ENCODE measurements around the gene TBCA. TPM values are rescaled to one million over a fixed set of nuclear protein-coding genes. Genes with fewer than 3 reads are reported as not detected.

TBCA gene
- total RNA-seq, 1 donor from 2014 or later, result 208 TPM

DNA sequence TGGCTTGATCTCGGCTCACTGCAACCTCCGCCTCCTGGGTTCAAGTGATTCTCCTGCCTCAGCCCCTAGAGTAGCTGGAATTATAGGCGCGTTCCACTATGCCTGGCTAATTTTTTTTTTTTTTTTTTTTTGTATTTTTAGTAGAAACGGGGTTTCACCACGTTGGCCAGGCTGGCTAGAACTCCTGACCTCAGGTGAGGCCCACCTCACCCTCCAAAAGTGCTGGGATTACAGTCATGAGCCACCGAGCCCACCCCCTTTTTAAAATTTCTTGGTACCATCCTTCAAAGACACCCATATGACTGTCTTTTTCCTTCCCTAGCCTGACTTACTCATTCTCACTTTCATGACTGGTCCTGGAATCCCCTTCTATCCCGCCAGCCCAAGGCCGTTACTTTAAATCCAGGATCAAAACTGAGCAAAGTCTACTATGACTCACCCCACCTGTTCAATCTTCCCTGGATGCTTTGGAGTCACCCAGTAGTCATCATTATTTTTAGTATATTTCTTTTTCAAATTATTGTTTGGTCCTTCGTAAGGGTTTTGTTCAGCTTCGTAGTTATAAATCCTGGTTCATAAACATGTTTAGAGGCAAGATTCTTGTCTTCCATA lies 1.2 kb upstream of the TBCA start:
- no peak for DNase-seq (ENCODE audit: extremely low spot score, unreplicated experiment)
- peaks cover 19% of the 10 kb centered on the region for H3K4me1 Mint-ChIP-seq (ENCODE audit: unreplicated experiment)
- H3K4me3 Mint-ChIP-seq, result peak overlapping the region; percentile 70
- H3K27me3 Mint-ChIP-seq, result no peaks in the 10 kb centered on the region
- H3K36me3 Mint-ChIP-seq, result peaks cover 3% of the 10 kb centered on the region
- H3K27ac Mint-ChIP-seq, result no peak overlapping the region
- no peaks in the 10 kb centered on the region for H3K9me3 Mint-ChIP-seq
- no peak for TF ChIP-seq CTCF (conservative IDR thresholded peaks at IDR 0.05)

DNA sequence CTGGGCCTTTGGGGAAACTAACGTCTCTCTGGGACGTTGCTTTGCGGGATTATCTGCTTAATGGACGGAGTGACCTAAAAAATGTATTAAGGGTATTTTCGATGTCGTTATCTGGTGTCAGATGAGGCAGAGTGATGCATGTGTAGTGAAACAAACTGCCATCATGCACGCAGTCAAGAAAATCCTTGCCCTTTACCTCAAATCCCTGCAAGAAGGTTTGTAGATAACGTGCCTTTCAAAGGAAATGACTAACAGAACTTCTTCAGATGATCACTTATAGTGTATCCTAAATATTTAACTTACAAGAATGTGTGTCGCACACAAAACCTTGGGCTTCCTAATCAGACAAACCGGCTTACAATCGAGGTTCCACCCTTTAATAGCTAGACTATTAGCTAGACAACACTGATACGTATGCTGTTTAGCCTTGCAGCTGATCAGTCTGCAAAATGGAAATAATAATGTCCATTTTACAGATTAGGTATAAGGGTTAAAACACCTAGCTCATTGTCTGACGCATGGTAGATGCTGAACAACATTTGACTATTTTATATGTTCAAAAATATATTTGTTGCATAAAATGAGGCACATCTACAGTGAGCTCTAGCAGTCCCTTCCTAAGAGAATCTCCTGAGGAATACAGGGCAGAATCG lies 541 bp upstream of the TBCA start:
- H3K4me3 Mint-ChIP-seq, result peak overlapping the region; percentile 93
- H3K4me1 Mint-ChIP-seq (ENCODE audit: unreplicated experiment), result peaks cover 22% of the 10 kb centered on the region
- no peak for TF ChIP-seq CTCF (conservative IDR thresholded peaks at IDR 0.05)
- H3K27me3 Mint-ChIP-seq, result no peaks in the 10 kb centered on the region
- H3K36me3 Mint-ChIP-seq, result peaks cover 7% of the 10 kb centered on the region
- H3K27ac Mint-ChIP-seq, result peak overlapping the region; percentile 95
- DNase-seq (ENCODE audit: extremely low spot score, unreplicated experiment), result no peak
- peaks cover 3% of the 10 kb centered on the region for H3K9me3 Mint-ChIP-seq

- H3K4me3 Mint-ChIP-seq, result peak overlapping the region; percentile 86
- DNase-seq (ENCODE audit: extremely low spot score, unreplicated experiment), result no peak
Measured at GRCh38 chr5:77774981-77775789, 954 bp downstream of the TBCA start.

GRCh38 chr5:77773734-77774280 lies 2.3 kb downstream of the TBCA start:
- no peak for DNase-seq (ENCODE audit: extremely low spot score, unreplicated experiment)
- Mint-ChIP-seq H3K4me1 (ENCODE audit: unreplicated experiment) (peaks cover 29% of the 10 kb centered on the region), H3K27me3 (no peaks in the 10 kb centered on the region), H3K36me3 (peaks cover 19% of the 10 kb centered on the region), H3K9me3 (peaks cover 7% of the 10 kb centered on the region), H3K4me3 (peak overlapping the region; percentile 86), H3K27ac (peak overlapping the region; percentile 95)
- TF ChIP-seq CTCF (conservative IDR thresholded peaks at IDR 0.05), result no peak

More at GRCh38 chr5:77774981-77775789, 954 bp downstream of the TBCA start:
- Mint-ChIP-seq H3K4me1 (ENCODE audit: unreplicated experiment) (peaks cover 29% of the 10 kb centered on the region), H3K36me3 (peaks cover 14% of the 10 kb centered on the region), H3K27me3 (no peaks in the 10 kb centered on the region), H3K27ac (peak overlapping the region; percentile 95), H3K9me3 (peaks cover 7% of the 10 kb centered on the region)
- TF ChIP-seq CTCF (conservative IDR thresholded peaks at IDR 0.05), result no peak

- Mint-ChIP-seq H3K27me3 (no peaks in the 10 kb centered on the region), H3K9me3 (peaks cover 7% of the 10 kb centered on the region), H3K4me1 (ENCODE audit: unreplicated experiment) (peaks cover 29% of the 10 kb centered on the region), H3K4me3 (peak overlapping the region; percentile 44), H3K36me3 (peaks cover 26% of the 10 kb centered on the region), H3K27ac (no peak overlapping the region)
- DNase-seq (ENCODE audit: extremely low spot score, unreplicated experiment), result no peak
- TF ChIP-seq CTCF (conservative IDR thresholded peaks at IDR 0.05), result no peak
Measured at GRCh38 chr5:77772729-77773128, 3.4 kb downstream of the TBCA start.
